NOMO-1 treated with dmso at 0.1 percent for 144 hours (cell line): ENCODE measurements around the gene SPRYD3.
"Not testable (repeated sequence)": the region's sequence is repeated elsewhere in the genome, so short reads cannot be mapped to it uniquely, and the experiment has no call there.

Experiments
- DNase-seq: peaks from one replicate; lab custom pipeline; 2025; ENCODE audit not compliant: unreplicated experiment; lab: John Stamatoyannopoulos, UW

The SPRYD3 gene

DNA sequence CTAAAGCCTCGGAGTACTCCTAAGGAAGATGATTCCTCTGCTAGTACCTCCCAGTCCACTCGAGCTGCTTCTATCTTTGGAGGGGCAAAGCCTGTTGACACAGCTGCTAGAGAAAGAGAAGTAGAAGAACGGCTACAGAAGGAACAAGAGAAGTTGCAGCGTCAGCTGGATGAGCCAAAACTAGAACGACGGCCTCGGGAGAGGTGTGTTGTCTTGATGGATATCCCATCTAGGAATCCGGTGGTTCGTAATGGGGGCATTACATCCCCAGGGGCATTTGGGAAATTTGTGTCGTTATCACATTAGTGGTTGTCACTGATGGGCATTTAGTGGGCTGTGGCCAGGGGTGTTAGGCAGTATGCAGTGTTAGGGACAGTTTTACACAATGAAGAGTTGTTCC lies 45.4 kb downstream of the SPRYD3 start:
- DNase-seq = not testable (repeated sequence)

- DNase-seq = no peak
Observed at GRCh38 chr12:53031616-53032015, 47.6 kb downstream of the SPRYD3 start.

DNA sequence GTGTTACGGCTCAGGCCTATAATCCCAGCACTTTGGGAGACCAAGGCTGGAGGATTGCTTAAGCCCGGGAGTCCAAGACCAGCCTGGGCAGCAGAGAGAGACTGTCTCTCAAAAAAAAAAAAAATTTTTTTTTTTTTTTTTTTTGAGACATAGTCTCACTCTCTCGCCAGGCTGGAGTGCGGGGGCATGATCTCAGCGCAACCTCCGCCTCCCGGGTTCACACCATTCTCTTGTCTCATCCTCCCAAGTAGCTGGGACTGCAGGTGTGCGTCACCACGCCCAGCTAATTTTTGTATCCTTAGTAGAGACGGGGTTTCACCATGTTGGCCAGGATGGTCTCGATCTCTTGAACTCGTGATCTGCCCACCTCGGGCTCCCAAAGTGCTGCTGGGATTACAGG lies 52.2 kb downstream of the SPRYD3 start:
- not testable (repeated sequence) for DNase-seq

DNA sequence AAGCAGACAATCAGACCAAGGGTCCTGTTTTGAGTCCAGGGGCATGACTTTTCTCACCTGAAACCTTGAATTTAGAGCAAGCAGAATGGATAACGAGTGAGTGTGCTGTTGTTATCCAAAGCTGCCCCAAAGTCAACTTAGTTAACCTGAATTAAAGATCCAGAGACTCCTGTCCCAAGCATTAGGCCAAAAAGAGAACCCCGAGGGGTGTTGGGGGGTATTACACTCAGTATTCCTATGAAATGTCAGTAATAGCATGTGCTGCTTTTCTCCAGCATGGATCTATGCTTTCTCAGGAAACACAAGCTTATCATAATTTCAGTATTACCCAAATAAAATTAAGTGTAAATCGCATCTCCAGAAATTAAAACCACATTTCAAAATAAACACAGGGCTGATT lies 53.9 kb downstream of the SPRYD3 start:
- DNase-seq = no peak

DNA sequence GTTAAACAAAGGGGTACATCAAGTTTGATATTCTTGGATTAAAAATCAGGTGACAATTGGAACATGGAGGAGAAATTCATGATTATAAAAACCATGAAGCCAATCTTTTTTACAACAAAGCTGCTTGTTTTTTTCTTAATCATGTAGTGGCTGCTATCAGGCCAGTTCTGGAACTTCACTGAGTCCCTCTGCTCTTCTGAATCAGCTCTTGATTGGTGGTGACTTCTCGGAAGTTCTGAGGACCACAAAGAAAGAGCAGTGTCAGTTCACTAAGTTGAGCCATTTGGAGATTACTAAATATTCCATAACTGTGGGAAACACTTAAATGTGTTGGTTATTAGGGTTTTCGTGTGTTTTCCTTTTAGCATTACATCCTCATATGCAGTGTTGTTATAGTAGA lies 64.5 kb downstream of the SPRYD3 start:
- DNase-seq = no peak
